ENCODE data around the gene ECEL1. TPM values are rescaled to one million over a fixed set of nuclear protein-coding genes. Genes with fewer than 3 reads are reported as not detected.

Gene ECEL1
- total and polyA plus RNA-seq, 2 of the 4 experiments (the other 2 are of a cell fraction): not detected

DNA sequence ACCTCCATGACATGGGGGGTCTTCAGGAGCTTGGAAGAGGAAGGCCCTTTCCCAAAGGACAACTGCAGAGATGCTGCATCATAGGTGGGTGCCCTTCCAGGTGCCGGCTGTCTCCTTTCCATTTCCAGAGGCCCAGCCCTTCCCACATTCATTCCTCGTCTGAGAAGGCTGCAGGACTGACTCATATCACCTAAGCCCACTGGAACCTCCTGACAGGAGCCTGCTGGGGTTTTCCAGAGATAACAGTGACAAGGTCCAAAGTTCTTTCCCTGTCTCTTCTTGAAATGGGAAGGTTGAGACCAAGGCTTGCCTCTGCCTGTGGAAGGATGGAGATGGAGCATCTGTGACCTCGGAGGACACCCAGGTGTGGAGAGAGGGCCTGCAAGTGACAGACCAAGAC lies 28.9 kb upstream of the ECEL1 start:
- Histone ChIP-seq H4K8ac (ENCODE audit: low read depth in 2 of 2, low read length in 2 of 2) (no peak overlapping the region), H2AFZ (replicated peaks; ENCODE audit: low read length, poor library complexity) (no peak overlapping the region), H3K79me1 (ENCODE audit: low read depth in 1 of 2, low read length in 2 of 2) (no peaks in the 10 kb centered on the region), H2BK120ac (ENCODE audit: low read depth, low read length) (no peak overlapping the region), H4K5ac (ENCODE audit: low read depth, low read length) (no peak overlapping the region), H3K9me3 (ENCODE audit: control insufficient read depth, insufficient read depth, low read length) (no peaks in the 10 kb centered on the region), H3K4me1 (ENCODE audit: control insufficient read depth, insufficient read depth, low read length) (no peaks in the 10 kb centered on the region), H3K9me1 (ENCODE audit: insufficient read depth, low read length) (no peaks in the 10 kb centered on the region), H3K4me3 (ENCODE audit: insufficient read depth, low read depth, low read length) (no peak overlapping the region), H3K23ac (ENCODE audit: low read depth, low read length) (no peak overlapping the region), H2BK20ac (ENCODE audit: low read depth, low read length) (no peak overlapping the region), H2AK9ac (replicated peaks; ENCODE audit: low read depth, low read length, poor library complexity) (no peak overlapping the region), H3K9ac (ENCODE audit: low read depth, low read length) (no peak overlapping the region), H4K20me1 (ENCODE audit: insufficient read depth, low read length) (no peaks in the 10 kb centered on the region), H3K36me3 (ENCODE audit: control insufficient read depth, insufficient read depth, low read length) (no peaks in the 10 kb centered on the region), H3K4me2 (ENCODE audit: low read depth, low read length) (no peak overlapping the region), H2BK15ac (ENCODE audit: low read depth, low read length) (no peak overlapping the region), H3K27me3 (ENCODE audit: control insufficient read depth, insufficient read depth, low read length) (peaks cover 60% of the 10 kb centered on the region), H4K91ac (ENCODE audit: insufficient read depth, low read depth, low read length) (no peak overlapping the region), H3K4ac (ENCODE audit: low read depth, low read length) (no peak overlapping the region), H3K14ac (replicated peaks; ENCODE audit: low read depth, low read length) (no peak overlapping the region), H2BK5ac (ENCODE audit: low read depth, low read length, poor library complexity, severe bottlenecking) (no peak overlapping the region), H2AK5ac (ENCODE audit: low read depth, low read length) (no peak overlapping the region), H3K27ac (ENCODE audit: insufficient read depth, low read length) (no peak overlapping the region), H3K18ac (ENCODE audit: low read depth, low read length) (no peak overlapping the region), H3K56ac (ENCODE audit: extremely low read depth, insufficient read depth, low read length) (no peak overlapping the region)
- dilution Hi-C loops (cut with HindIII; ENCODE audit: low sequenced_read_pairs, unreplicated experiment) (no loop called here), in situ Hi-C loops (cut with MboI; ENCODE audit: low sequenced_read_pairs) (no loop called here), intact Hi-C loops (cut with micrococcal nuclease) (no loop called here)
- BruUV-seq (replicated peaks): no TSS peak
- WGBS, 2 experiments (ENCODE audit: extremely low coverage in 2 of 2, insufficient read length in 1 of 2): no CpG with 5 or more reads among the region's 3 CpGs
- TF ChIP-seq CHD1 (IDR thresholded peaks at IDR 0.05; ENCODE audit: low read depth, low read length): no peak
- ChIA-PET CTCF (no interaction called here), POLR2A (ENCODE audit: unreplicated experiment) (no interaction called here)
- ATAC-seq (ENCODE audit: low read depth) (no peak), DNase-seq (no peak)
